Activated CD8-positive, alpha-beta T cell treated with anti-CD3 and anti-CD28 coated beads, Interleukin-2, amount 10 ng/mL, durations not matched to agents 7 days and 5 days (primary cell): ENCODE data around the gene SLC35E1. TPM values are rescaled to one million over a fixed set of nuclear protein-coding genes. Genes with fewer than 3 reads are reported as not detected.
"Not testable (repeated sequence)": the region's sequence is repeated elsewhere in the genome, so short reads cannot be mapped to it uniquely, and the experiment has no call there.

Experiments used
- ATAC-seq: fragments of 150-1000 bp; cut with Tn5 transposase; one replicate; pipeline ENCODE4 v1.10.0; 2021; ENCODE audit warnings: moderate library complexity
- CTCF ChIA-PET: fragments of 350-600 bp; sonication (Branson Sonifier 250); formaldehyde crosslinking; loops from one replicate; lab custom pipeline; 2021; ENCODE audit warnings: antibody characterized with exemption; lab: Charles Lee
- POLR2A ChIA-PET: fragments of 350-600 bp; sonication (Branson Sonifier 250); formaldehyde crosslinking; loops from one replicate; lab custom pipeline; 2021; ENCODE audit warnings: antibody characterized with exemption; lab: Charles Lee
- DNase-seq: peaks from one replicate; pipeline ENCODE4 v3.0.0-alpha.2; 2020
- H3K27ac Mint-ChIP-seq: one replicate; pipeline ENCODE4 v1.8.0; 2021; ENCODE audit warnings: mild to moderate bottlenecking, mixed read lengths
- H3K27me3 Mint-ChIP-seq: one replicate; pipeline ENCODE4 v1.8.0; 2021; ENCODE audit warnings: low read depth, mixed read lengths
- H3K36me3 Mint-ChIP-seq: one replicate; pipeline ENCODE4 v1.8.0; 2021; ENCODE audit warnings: low read depth, mixed read lengths
- H3K4me1 Mint-ChIP-seq: one replicate; pipeline ENCODE4 v1.8.0; 2021; ENCODE audit warnings: low read depth, mixed read lengths
- H3K4me3 Mint-ChIP-seq: one replicate; pipeline ENCODE4 v1.8.0; 2021; ENCODE audit warnings: mild to moderate bottlenecking, mixed read lengths
- H3K9me3 Mint-ChIP-seq: one replicate; pipeline ENCODE4 v1.8.0; 2022; ENCODE audit warnings: mixed read lengths; ENCODE audit not compliant: insufficient read depth
- total RNA-seq, 2 experiments: library from RNA; stranded (reverse); gene quantifications; one replicate each; pipeline ENCODE4 v1.2.3, GENCODE V29; 2021

Gene SLC35E1
- total RNA-seq, 2 experiments from 2014 or later: 55.6 to 61.9 TPM

- Mint-ChIP-seq H3K27ac (peak overlapping the region; percentile 90), H3K4me1 (peaks cover 44% of the 10 kb centered on the region), H3K4me3 (peak overlapping the region; percentile 85), H3K36me3 (peaks cover 38% of the 10 kb centered on the region)
- H3K27me3 Mint-ChIP-seq, DNase-seq, H3K9me3 Mint-ChIP-seq, ATAC-seq: not testable (repeated sequence)
- ChIA-PET POLR2A (interaction anchor here (0.6 to 2.2 kb wide), 8 partner anchors 22 to 172 kb away, joined by 3 to 19 read pairs (median 6); partner anchors contain the start of genes MED26, SLC35E1 and SMIM7), CTCF (interaction anchor here (0.7 to 1.5 kb wide), 2 partner anchors 22 to 44 kb away, joined by 3 to 7 read pairs; no protein-coding TSS in a partner anchor)
Observed at GRCh38 chr19:16543734-16544133, 28.5 kb downstream of the SLC35E1 start.

- CTCF ChIA-PET: interaction anchor here (0.7 to 1.5 kb wide), 4 partner anchors 23 to 101 kb away, joined by 3 to 7 read pairs (median 4); no protein-coding TSS in a partner anchor
- peaks cover 44% of the 10 kb centered on the region for H3K36me3 Mint-ChIP-seq
- no peaks in the 10 kb centered on the region for H3K9me3 Mint-ChIP-seq
- H3K27ac Mint-ChIP-seq: peak overlapping the region; percentile 90
- H3K27me3 Mint-ChIP-seq: no peaks in the 10 kb centered on the region
- DNase-seq: no peak
- ATAC-seq: no peak
- POLR2A ChIA-PET: interaction anchor here (0.6 to 2.2 kb wide), 11 partner anchors 19 to 218 kb away, joined by 3 to 19 read pairs (median 5); partner anchors contain the start of genes KLF2, MED26, SLC35E1 and SMIM7
- peak overlapping the region; percentile 85 for H3K4me3 Mint-ChIP-seq
- H3K4me1 Mint-ChIP-seq: peaks cover 50% of the 10 kb centered on the region
Observed at GRCh38 chr19:16542910-16543472, 29.2 kb downstream of the SLC35E1 start.

GRCh38 chr19:16542045-16542909, 29.9 kb downstream of the SLC35E1 start, which contains the start of gene CHERP:
Gene CHERP, minus strand, starts transcription at chr19:16542437. Its CDS starts 59 bp downstream, at chr19:16542378.
- H3K4me1 Mint-ChIP-seq: peaks cover 56% of the 10 kb centered on the region
- no peaks in the 10 kb centered on the region for H3K9me3 Mint-ChIP-seq
- H3K27ac Mint-ChIP-seq: peak within 1 kb of the TSS; percentile 90
- no peaks in the 10 kb centered on the region for H3K27me3 Mint-ChIP-seq
- peaks cover 50% of the 10 kb centered on the region for H3K36me3 Mint-ChIP-seq
- DNase-seq (peak; percentile 96), ATAC-seq (peak; percentile 91)
- POLR2A ChIA-PET: interaction anchor here (0.6 to 2.2 kb wide), 16 partner anchors 20 to 218 kb away, joined by 3 to 19 read pairs (median 4); partner anchors contain the start of genes KLF2, MED26, SLC35E1 and SMIM7
- H3K4me3 Mint-ChIP-seq: peak within 1 kb of the TSS; percentile 85
- CTCF ChIA-PET: interaction anchor here (0.8 to 1.5 kb wide), 4 partner anchors 24 to 100 kb away, joined by 3 to 7 read pairs (median 4); partner anchors contain the start of genes C19orf44 and CALR3

DNA sequence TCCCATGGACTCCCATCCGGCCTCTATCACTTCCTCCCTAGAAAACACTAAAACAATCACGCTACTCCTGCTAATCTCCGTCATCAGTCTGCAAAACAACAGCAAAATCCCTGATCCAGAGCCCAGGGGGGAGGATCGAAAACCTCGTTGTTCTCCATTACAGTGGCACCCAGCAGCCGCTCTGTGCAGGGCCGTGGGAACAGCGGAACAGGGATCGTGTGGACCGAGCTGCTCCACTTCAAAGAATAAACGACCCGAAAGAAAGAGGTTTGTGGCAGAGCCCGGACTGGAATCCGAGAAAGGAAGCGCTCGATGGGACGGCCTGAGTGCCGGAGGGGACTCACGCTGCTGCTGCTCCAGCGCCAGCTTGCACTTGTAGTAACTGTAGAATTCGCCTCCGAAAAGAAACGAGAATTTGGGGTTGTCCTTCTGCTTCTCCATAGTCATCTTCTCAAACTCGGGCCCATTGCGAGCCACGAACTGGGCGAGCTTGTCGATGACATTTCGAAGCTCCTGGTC, 30.6 kb downstream of the SLC35E1 start:
- peak; percentile 47 for DNase-seq
- peaks cover 57% of the 10 kb centered on the region for H3K4me1 Mint-ChIP-seq

GRCh38 chr19:16540948-16541347, 31.3 kb downstream of the SLC35E1 start:
- DNase-seq (no peak), ATAC-seq (no peak)
- H3K9me3 Mint-ChIP-seq: no peaks in the 10 kb centered on the region
- H3K27me3 Mint-ChIP-seq: no peaks in the 10 kb centered on the region
- H3K4me1 Mint-ChIP-seq: peaks cover 57% of the 10 kb centered on the region
- POLR2A ChIA-PET: interaction anchor here (0.7 to 1.6 kb wide), 2 partner anchors 86 to 88 kb away, joined by 4 to 5 read pairs; no protein-coding TSS in a partner anchor
- peak overlapping the region; percentile 69 for H3K27ac Mint-ChIP-seq
- H3K4me3 Mint-ChIP-seq: peak overlapping the region; percentile 85
- CTCF ChIA-PET: no interaction called here
- H3K36me3 Mint-ChIP-seq: peaks cover 58% of the 10 kb centered on the region

More for the DNA sequence above, 30.6 kb downstream of the SLC35E1 start:
- peak overlapping the region; percentile 85 for H3K4me3 Mint-ChIP-seq
- peak; percentile 9 for ATAC-seq
- H3K27me3 Mint-ChIP-seq: no peaks in the 10 kb centered on the region
- H3K27ac Mint-ChIP-seq: peak overlapping the region; percentile 69
- peaks cover 53% of the 10 kb centered on the region for H3K36me3 Mint-ChIP-seq
- H3K9me3 Mint-ChIP-seq: no peaks in the 10 kb centered on the region
- POLR2A ChIA-PET: interaction anchor here (0.7 to 1.6 kb wide), 6 partner anchors 25 to 87 kb away, joined by 3 to 7 read pairs (median 3); partner anchors contain the start of gene MED26
- CTCF ChIA-PET: interaction anchor here (1.1 kb wide), 1 partner anchor 45 kb away, joined by 4 read pairs; the partner anchor contains the start of genes C19orf44 and CALR3

DNA sequence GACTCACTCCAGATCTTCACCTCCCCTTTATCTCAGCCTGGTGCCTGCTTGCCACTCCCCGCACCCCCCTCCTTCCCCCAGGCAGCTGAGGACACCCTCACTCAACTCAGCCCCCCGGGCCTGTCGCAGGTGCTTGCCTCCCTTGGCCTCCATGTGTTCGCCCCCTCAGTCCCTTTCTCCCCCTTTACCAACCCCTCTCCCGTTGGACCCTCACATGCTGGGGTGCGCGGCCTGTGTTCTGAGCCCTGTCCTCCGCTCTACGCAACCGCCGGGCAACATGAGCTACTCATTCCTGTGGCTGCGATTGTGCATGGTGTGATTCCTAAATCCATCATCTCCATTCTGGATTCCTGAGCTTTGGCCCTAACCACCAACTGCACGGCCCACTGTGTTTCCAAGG, 35.1 kb downstream of the SLC35E1 start:
- Mint-ChIP-seq H3K4me1 (peaks cover 36% of the 10 kb centered on the region), H3K27me3 (no peaks in the 10 kb centered on the region), H3K9me3 (no peaks in the 10 kb centered on the region), H3K4me3 (no peak overlapping the region), H3K36me3 (peaks cover 56% of the 10 kb centered on the region), H3K27ac (no peak overlapping the region)
- ATAC-seq (no peak), DNase-seq (no peak)
- POLR2A ChIA-PET: no interaction called here
- CTCF ChIA-PET: no interaction called here

DNA sequence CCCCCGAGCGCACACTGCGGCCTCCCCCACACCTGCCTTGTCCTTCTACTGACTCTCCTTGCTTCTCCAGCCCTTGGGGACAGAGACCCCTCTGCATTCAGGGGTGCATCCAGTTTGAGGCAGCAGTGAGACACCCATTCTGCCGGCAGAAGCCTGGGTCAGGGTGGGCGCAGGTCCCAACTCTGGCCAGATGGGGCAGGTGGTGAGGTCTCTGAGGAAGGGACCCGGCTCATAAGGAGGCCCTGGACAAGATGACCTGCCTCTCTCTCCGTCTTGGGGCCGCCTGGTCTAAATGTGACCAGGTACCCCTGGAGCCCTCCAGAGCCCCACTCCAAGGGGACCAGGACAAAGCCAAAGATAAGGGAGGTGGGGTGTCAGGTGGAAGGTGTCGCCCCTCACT, 36.1 kb downstream of the SLC35E1 start:
- no peaks in the 10 kb centered on the region for H3K9me3 Mint-ChIP-seq
- H3K27me3 Mint-ChIP-seq: no peaks in the 10 kb centered on the region
- H3K4me1 Mint-ChIP-seq: peaks cover 31% of the 10 kb centered on the region
- peaks cover 59% of the 10 kb centered on the region for H3K36me3 Mint-ChIP-seq
- H3K27ac Mint-ChIP-seq: no peak overlapping the region
- ATAC-seq (no peak), DNase-seq (no peak)
- ChIA-PET CTCF (no interaction called here), POLR2A (no interaction called here)
- no peak overlapping the region for H3K4me3 Mint-ChIP-seq

DNA sequence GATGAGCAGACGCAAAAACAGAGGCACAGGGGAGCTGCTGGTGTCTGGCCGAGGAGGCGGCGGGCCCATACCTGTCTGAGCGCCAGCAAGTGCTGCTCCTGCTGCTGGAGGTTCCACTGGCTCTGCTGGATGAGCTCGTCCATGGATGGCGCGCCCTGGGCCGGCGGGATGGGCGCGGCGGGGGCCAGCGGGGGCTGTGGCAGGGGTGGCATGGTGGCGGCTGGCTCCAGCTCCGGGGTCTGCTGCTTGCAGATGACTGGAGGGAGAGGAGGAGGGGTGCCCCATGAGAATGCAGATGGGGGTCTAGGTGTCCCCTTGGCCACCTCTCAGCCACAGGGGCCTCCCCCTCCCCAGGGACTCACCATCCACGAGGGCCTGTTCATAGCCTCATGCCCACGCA, 36.8 kb downstream of the SLC35E1 start:
- ATAC-seq: no peak
- Mint-ChIP-seq H3K4me1 (peaks cover 24% of the 10 kb centered on the region), H3K4me3 (no peak overlapping the region), H3K9me3 (no peaks in the 10 kb centered on the region), H3K27ac (no peak overlapping the region), H3K27me3 (no peaks in the 10 kb centered on the region), H3K36me3 (peaks cover 53% of the 10 kb centered on the region)
- CTCF ChIA-PET: no interaction called here
- no peak for DNase-seq
- POLR2A ChIA-PET: interaction anchor here (0.6 kb wide), 2 partner anchors 31 to 45 kb away, joined by 3 to 4 read pairs; no protein-coding TSS in a partner anchor

DNA sequence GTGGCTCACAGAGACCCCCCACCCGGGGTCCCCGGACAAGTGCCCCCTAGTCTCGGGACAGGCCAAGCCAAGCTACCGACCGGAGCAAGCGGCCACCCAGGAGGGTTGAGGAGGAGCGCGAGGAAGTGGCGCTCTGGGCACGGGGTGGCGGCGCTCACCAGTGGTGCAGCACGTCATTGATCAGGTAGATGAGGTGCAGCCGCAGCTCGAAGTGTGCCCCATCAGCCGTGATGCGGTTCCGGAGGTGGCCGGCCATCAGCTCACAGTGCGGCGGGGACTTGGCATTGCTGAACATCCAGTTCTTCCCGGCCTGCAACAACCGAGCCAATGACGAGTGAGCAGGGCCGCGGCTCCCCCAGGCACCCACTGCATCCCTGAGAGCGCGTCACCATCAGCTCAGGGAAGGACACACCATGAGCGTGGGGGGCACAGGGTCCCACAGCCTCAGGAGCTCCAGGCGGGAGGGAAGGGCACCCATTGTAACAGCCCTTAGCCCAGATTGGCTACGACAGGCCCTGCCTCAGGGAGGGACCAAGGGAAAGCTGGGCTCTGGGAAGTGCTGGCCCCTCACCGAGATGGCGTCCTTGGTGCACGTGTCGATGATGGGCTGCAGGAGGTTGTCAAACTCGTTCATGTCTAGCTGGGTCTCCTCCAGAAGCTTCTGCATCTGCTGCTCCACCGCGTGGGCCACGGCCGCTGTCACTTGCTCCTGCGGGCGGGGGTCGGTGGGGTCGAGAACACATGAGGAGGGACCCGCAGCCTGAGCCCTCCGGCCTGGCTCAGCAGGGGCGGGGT, 39.6 kb downstream of the SLC35E1 start:
- ChIA-PET POLR2A (interaction anchor here (0.5 kb wide), 1 partner anchor 12 kb away, joined by 3 read pairs; no protein-coding TSS in a partner anchor), CTCF (no interaction called here)
- H3K9me3 Mint-ChIP-seq: no peaks in the 10 kb centered on the region
- H3K36me3 Mint-ChIP-seq: peaks cover 52% of the 10 kb centered on the region
- no peaks in the 10 kb centered on the region for H3K27me3 Mint-ChIP-seq
- no peak for DNase-seq
- H3K27ac Mint-ChIP-seq: no peak overlapping the region
- peaks cover 5% of the 10 kb centered on the region for H3K4me1 Mint-ChIP-seq
- no peak overlapping the region for H3K4me3 Mint-ChIP-seq
- no peak for ATAC-seq

GRCh38 chr19:16531380-16531669, 40.9 kb downstream of the SLC35E1 start:
- DNase-seq: no peak
- no peak overlapping the region for H3K27ac Mint-ChIP-seq
- H3K4me3 Mint-ChIP-seq: no peak overlapping the region
- H3K4me1 Mint-ChIP-seq: no peaks in the 10 kb centered on the region
- H3K9me3 Mint-ChIP-seq: no peaks in the 10 kb centered on the region
- peaks cover 48% of the 10 kb centered on the region for H3K36me3 Mint-ChIP-seq
- ChIA-PET POLR2A (no interaction called here), CTCF (no interaction called here)
- H3K27me3 Mint-ChIP-seq: no peaks in the 10 kb centered on the region
- ATAC-seq: no peak
